ENCODE data around the gene CCDC12. TPM values are rescaled to one million over a fixed set of nuclear protein-coding genes. Genes with fewer than 3 reads are reported as not detected.
A peak's percentile ranks its signal among the peaks of the same experiment; 100 is the strongest.

The CCDC12 gene
- polyA plus RNA-seq, 1 donor from 2014 or later: 151 TPM

- Mint-ChIP-seq H3K4me3 (no peak overlapping the region), H3K4me1 (peaks cover 10 to 25% (median 24%) of the 10 kb centered on the region in 3 donors)
Observed at GRCh38 chr3:46994801-46995731, 18.5 kb upstream of the CCDC12 start.

GRCh38 chr3:46993986-46994385, 17.4 kb upstream of the CCDC12 start:
- Mint-ChIP-seq H3K9me3 (no peaks in the 10 kb centered on the region), H3K4me3 (no peak overlapping the region), H3K27me3 (no peaks in the 10 kb centered on the region), H3K36me3 (peaks cover 1% of the 10 kb centered on the region), H3K27ac (no peak overlapping the region), H3K4me1 (peaks cover 16 to 31% (median 30%) of the 10 kb centered on the region in 3 donors)

More at GRCh38 chr3:46994801-46995731, 18.5 kb upstream of the CCDC12 start:
- Mint-ChIP-seq H3K27ac (peak overlapping the region in 2 of 3 donors; percentile 28 to 64), H3K36me3 (peaks cover 1% of the 10 kb centered on the region), H3K9me3 (no peaks in the 10 kb centered on the region), H3K27me3 (no peaks in the 10 kb centered on the region)

- Mint-ChIP-seq H3K4me1 (peaks cover 20 to 36% (median 34%) of the 10 kb centered on the region in 3 donors), H3K9me3 (no peaks in the 10 kb centered on the region), H3K27me3 (no peaks in the 10 kb centered on the region), H3K4me3 (peak overlapping the region in 1 of 4 donors; percentile 6), H3K27ac (no peak overlapping the region), H3K36me3 (peaks cover 1% of the 10 kb centered on the region)
Observed at GRCh38 chr3:46993292-46993691, 16.7 kb upstream of the CCDC12 start.

GRCh38 chr3:46992231-46992630, 15.7 kb upstream of the CCDC12 start:
- H3K27me3 Mint-ChIP-seq: no peaks in the 10 kb centered on the region
- H3K36me3 Mint-ChIP-seq: peaks cover 1% of the 10 kb centered on the region
- peak overlapping the region in 2 of 3 donors; percentile 4 to 81 for H3K27ac Mint-ChIP-seq
- no peak overlapping the region for H3K4me3 Mint-ChIP-seq
- no peaks in the 10 kb centered on the region for H3K9me3 Mint-ChIP-seq
- H3K4me1 Mint-ChIP-seq: peaks cover 24 to 41% (median 39%) of the 10 kb centered on the region in 3 donors

GRCh38 chr3:46991406-46992165, 15.0 kb upstream of the CCDC12 start:
- Mint-ChIP-seq H3K4me1 (peaks cover 31 to 42% (median 40%) of the 10 kb centered on the region in 3 donors), H3K36me3 (no peaks in the 10 kb centered on the region), H3K27ac (peak overlapping the region in 2 of 3 donors; percentile 41 to 86), H3K9me3 (no peaks in the 10 kb centered on the region), H3K27me3 (no peaks in the 10 kb centered on the region), H3K4me3 (no peak overlapping the region)

- peak overlapping the region; percentile 18 to 59 (median 48) for H3K4me3 Mint-ChIP-seq
- H3K9me3 Mint-ChIP-seq: no peaks in the 10 kb centered on the region
- no peaks in the 10 kb centered on the region for H3K36me3 Mint-ChIP-seq
- peak overlapping the region; percentile 86 to 96 (median 90) for H3K27ac Mint-ChIP-seq
- H3K4me1 Mint-ChIP-seq: peaks cover 37 to 50% (median 48%) of the 10 kb centered on the region in 3 donors
- H3K27me3 Mint-ChIP-seq: no peaks in the 10 kb centered on the region
Observed at GRCh38 chr3:46990573-46991374, 14.2 kb upstream of the CCDC12 start.

- Mint-ChIP-seq H3K4me3 (peak overlapping the region in 2 of 4 donors; percentile 59 to 84), H3K27me3 (no peaks in the 10 kb centered on the region), H3K27ac (peak overlapping the region; percentile 56 to 96 (median 86)), H3K9me3 (no peaks in the 10 kb centered on the region), H3K4me1 (peaks cover 44 to 60% (median 58%) of the 10 kb centered on the region in 3 donors), H3K36me3 (no peaks in the 10 kb centered on the region)
Observed at GRCh38 chr3:46989146-46989810, 12.7 kb upstream of the CCDC12 start.

- no peaks in the 10 kb centered on the region for H3K9me3 Mint-ChIP-seq
- peak overlapping the region in 3 of 4 donors; percentile 15 to 84 (median 33) for H3K4me3 Mint-ChIP-seq
Observed at GRCh38 chr3:46988616-46989015, 12.1 kb upstream of the CCDC12 start.

GRCh38 chr3:46987743-46988401, 11.3 kb upstream of the CCDC12 start:
- peaks cover 44 to 63% (median 60%) of the 10 kb centered on the region in 3 donors for H3K4me1 Mint-ChIP-seq
- no peaks in the 10 kb centered on the region for H3K9me3 Mint-ChIP-seq
- no peaks in the 10 kb centered on the region for H3K36me3 Mint-ChIP-seq
- no peaks in the 10 kb centered on the region for H3K27me3 Mint-ChIP-seq
- H3K4me3 Mint-ChIP-seq: peak overlapping the region; percentile 61 to 92 (median 86)
- peak overlapping the region; percentile 83 to 96 (median 96) for H3K27ac Mint-ChIP-seq

More at GRCh38 chr3:46988616-46989015, 12.1 kb upstream of the CCDC12 start:
- Mint-ChIP-seq H3K27me3 (no peaks in the 10 kb centered on the region), H3K36me3 (no peaks in the 10 kb centered on the region), H3K4me1 (peaks cover 44 to 62% (median 60%) of the 10 kb centered on the region in 3 donors), H3K27ac (peak overlapping the region; percentile 71 to 96 (median 73))

- H3K27me3 Mint-ChIP-seq: no peaks in the 10 kb centered on the region
- no peaks in the 10 kb centered on the region for H3K9me3 Mint-ChIP-seq
- H3K4me1 Mint-ChIP-seq: peaks cover 48 to 66% (median 64%) of the 10 kb centered on the region in 3 donors
- peak overlapping the region; percentile 61 to 92 (median 86) for H3K4me3 Mint-ChIP-seq
- no peaks in the 10 kb centered on the region for H3K36me3 Mint-ChIP-seq
- H3K27ac Mint-ChIP-seq: peak overlapping the region; percentile 83 to 96 (median 96)
Observed at GRCh38 chr3:46987319-46987742, 10.8 kb upstream of the CCDC12 start.

- H3K27me3 Mint-ChIP-seq: no peaks in the 10 kb centered on the region
- H3K27ac Mint-ChIP-seq: peak overlapping the region; percentile 50 to 96 (median 83)
- peaks cover 48 to 66% (median 63%) of the 10 kb centered on the region in 3 donors for H3K4me1 Mint-ChIP-seq
- H3K4me3 Mint-ChIP-seq: peak overlapping the region in 3 of 4 donors; percentile 83 to 92 (median 88)
- H3K9me3 Mint-ChIP-seq: no peaks in the 10 kb centered on the region
- no peaks in the 10 kb centered on the region for H3K36me3 Mint-ChIP-seq
Observed at GRCh38 chr3:46986782-46987310, 10.3 kb upstream of the CCDC12 start.

- Mint-ChIP-seq H3K27ac (peak overlapping the region; percentile 50 to 88 (median 83)), H3K9me3 (no peaks in the 10 kb centered on the region), H3K4me1 (peaks cover 52 to 70% (median 65%) of the 10 kb centered on the region in 3 donors), H3K4me3 (peak overlapping the region in 3 of 4 donors; percentile 74 to 92 (median 88)), H3K36me3 (no peaks in the 10 kb centered on the region), H3K27me3 (no peaks in the 10 kb centered on the region)
Observed at GRCh38 chr3:46986055-46986730, 9.6 kb upstream of the CCDC12 start.

Measured in IgD-negative memory B cell (primary cell).